Keratinocyte (primary cell): Measurements from ENCODE around the gene STXBP2. TPM values are rescaled to one million over a fixed set of nuclear protein-coding genes. Genes with fewer than 3 reads are reported as not detected.

Experiments
- DNase-seq: peaks from one replicate; pipeline ENCODE4 v3.0.0-alpha.2; 2011; ENCODE audit warnings: low read depth, missing footprints, low spot score
- FAIRE-seq: peaks from 2 replicates; lab custom pipeline; 2011; peaks lifted over from hg19 to GRCh38; lab: Jason Lieb, UNC
- H2AFZ ChIP-seq: 2 replicates; pipeline ENCODE4 v1.6.0; 2012; ENCODE audit warnings: low read length, control low read depth, inconsistent platforms; ENCODE audit not compliant: control insufficient read depth
- H3K27ac ChIP-seq: 2 replicates; pipeline ENCODE4 v1.5.1; 2011; ENCODE audit warnings: low read length; ENCODE audit not compliant: control insufficient read depth, insufficient read depth
- H3K27me3 ChIP-seq: 3 replicates; pipeline ENCODE4 v1.6.0; 2011; ENCODE audit warnings: low read length; ENCODE audit not compliant: control insufficient read depth, insufficient read depth; ENCODE audit errors: extremely low read depth
- H3K36me3 ChIP-seq, 2 experiments: 2 replicates in 1 of 2; 3 replicates in 1 of 2; pipeline ENCODE4 v1.5.1; 2011; ENCODE audit warnings: low read length in 2 of 2, mild to moderate bottlenecking in 1 of 2; ENCODE audit not compliant: control insufficient read depth in 2 of 2, insufficient read depth in 2 of 2; ENCODE audit errors: extremely low read depth in 1 of 2
- H3K4me1 ChIP-seq: 3 replicates; pipeline ENCODE4 v1.5.1; 2011; ENCODE audit warnings: low read length; ENCODE audit not compliant: control insufficient read depth, insufficient read depth; ENCODE audit errors: extremely low read depth
- H3K4me2 ChIP-seq: 3 replicates; pipeline ENCODE4 v1.6.0; 2011; ENCODE audit warnings: low read depth, low read length; ENCODE audit not compliant: control insufficient read depth, insufficient read depth; ENCODE audit errors: extremely low read depth
- H3K4me3 ChIP-seq, 3 experiments: fragments of 200-600 bp in 1 of 3; sonication (generic) in 1 of 3; 2 replicates in 2 of 3; 3 replicates in 1 of 3; pipeline ENCODE4 v1.5.1; 2011 to 2016; ENCODE audit warnings: low read length in 3 of 3, mild to moderate bottlenecking in 3 of 3, control low read depth in 2 of 3, inconsistent platforms in 1 of 3, low read depth in 1 of 3, mixed read lengths in 1 of 3, mixed run types in 1 of 3, moderate library complexity in 1 of 3; ENCODE audit not compliant: control insufficient read depth in 2 of 3, insufficient read depth in 2 of 3; ENCODE audit errors: extremely low read depth in 1 of 3
- H3K79me2 ChIP-seq: 2 replicates; pipeline ENCODE4 v1.6.0; 2012; ENCODE audit warnings: low read length; ENCODE audit not compliant: control insufficient read depth, insufficient read depth
- H3K9ac ChIP-seq: 3 replicates; pipeline ENCODE4 v1.6.0; 2011; ENCODE audit warnings: low read length; ENCODE audit not compliant: control insufficient read depth, insufficient read depth; ENCODE audit errors: extremely low read depth
- H3K9me1 ChIP-seq: 3 replicates; pipeline ENCODE4 v1.6.0; 2011; ENCODE audit warnings: low read length; ENCODE audit not compliant: control insufficient read depth, insufficient read depth; ENCODE audit errors: extremely low read depth
- H3K9me3 ChIP-seq: 2 replicates; pipeline ENCODE4 v1.5.1; 2012; ENCODE audit warnings: low read depth, low read length; ENCODE audit not compliant: control insufficient read depth
- H4K20me1 ChIP-seq: 3 replicates; pipeline ENCODE4 v1.6.0; 2011; ENCODE audit warnings: low read length; ENCODE audit not compliant: control insufficient read depth, insufficient read depth; ENCODE audit errors: extremely low read depth
- CTCF ChIP-seq, 3 experiments: IDR thresholded peaks in 1 of 3; conservative IDR thresholded peaks in 1 of 3; optimal IDR thresholded peaks in 1 of 3; 2 replicates in 2 of 3; 3 replicates in 1 of 3; pipeline versions ENCODE3 to v1.5.1; 2011; ENCODE audit warnings: low read length in 3 of 3, mild to moderate bottlenecking in 3 of 3, moderate library complexity in 2 of 3, control low read depth in 1 of 3, inconsistent platforms in 1 of 3; ENCODE audit not compliant: insufficient read depth in 2 of 3; ENCODE audit errors: extremely low read depth in 1 of 3
- EZH2 ChIP-seq: IDR thresholded peaks from one replicate; pipeline ENCODE4 v1.6.1; 2012; ENCODE audit warnings: inconsistent platforms, mild to moderate bottlenecking, low read length, moderate library complexity
- dilution Hi-C: fragments of 300-500 bp; cut with MboI; formaldehyde crosslinking; loops from one replicate; pipeline ENCODE4 v1.7.0; 2020; ENCODE audit warnings: low sequenced_read_pairs; ENCODE audit not compliant: extremely low pct_ligation_motif_present
- polyA plus RNA-seq, 5 experiments: library from polyadenylated mRNA; depleted of rRNA in 3 of 5; stranded (reverse) in 3 of 5; stranded (forward) in 1 of 5; unstranded in 1 of 5; fragments of >200 nt; gene quantifications; 1 replicate in 1 of 5; 2 replicates in 3 of 5; 3 replicates in 1 of 5; pipeline versions ENCODE4 v1.2.1 to v1.2.3, GENCODE V29; 2011 to 2012; ENCODE audit warnings: missing spikeins in 2 of 5, low read depth in 1 of 5, low replicate concordance in 1 of 5

The STXBP2 gene
- polyA plus RNA-seq, 1 donor (not counting 4 experiments of a cell fraction or from before 2014, with no cell fraction given) = 58.8 TPM

- no peak overlapping the region for H3K4me3 ChIP-seq
- FAIRE-seq (no peak), DNase-seq (no peak)
- no peaks in the 10 kb centered on the region for H3K9me3 ChIP-seq
- H4K20me1 ChIP-seq = peaks cover 8% of the 10 kb centered on the region
- H3K36me3 ChIP-seq = peaks cover 0 to 7% of the 10 kb centered on the region in 2 experiments
- peaks cover 2% of the 10 kb centered on the region for H3K79me2 ChIP-seq
- peaks cover 5% of the 10 kb centered on the region for H3K4me1 ChIP-seq
- H3K27ac ChIP-seq = no peak overlapping the region
- H3K27me3 ChIP-seq = no peaks in the 10 kb centered on the region
- no peak overlapping the region for H2AFZ ChIP-seq
- no peak for TF ChIP-seq CTCF (optimal IDR thresholded peaks at IDR 0.05 in 1 of 3, IDR thresholded peaks at IDR 0.05 in 1 of 3, conservative IDR thresholded peaks at IDR 0.05 in 1 of 3; ENCODE audit: extremely low read depth in 1 of 3, insufficient read depth in 2 of 3, low read length in 3 of 3)
- peaks cover 4% of the 10 kb centered on the region for H3K9me1 ChIP-seq
- dilution Hi-C loops = no loop called here
- H3K4me2 ChIP-seq = no peak overlapping the region
- no peak overlapping the region for H3K9ac ChIP-seq
These were observed 34.5 kb upstream of the STXBP2 start for GRCh38 chr19:7602240-7602934.

- Histone ChIP-seq H3K27ac (no peak overlapping the region), H3K79me2 (peaks cover 2% of the 10 kb centered on the region), H3K9me3 (no peaks in the 10 kb centered on the region), H3K4me3 (no peak overlapping the region), H3K4me2 (no peak overlapping the region), H4K20me1 (peaks cover 2% of the 10 kb centered on the region), H2AFZ (no peak overlapping the region), H3K9me1 (no peaks in the 10 kb centered on the region), H3K27me3 (no peaks in the 10 kb centered on the region), H3K9ac (no peak overlapping the region), H3K4me1 (peaks cover 3% of the 10 kb centered on the region), H3K36me3 (peaks cover 0 to 8% of the 10 kb centered on the region in 2 experiments)
- DNase-seq (no peak), FAIRE-seq (no peak)
- TF ChIP-seq CTCF (optimal IDR thresholded peaks at IDR 0.05 in 1 of 3, IDR thresholded peaks at IDR 0.05 in 1 of 3, conservative IDR thresholded peaks at IDR 0.05 in 1 of 3; ENCODE audit: extremely low read depth in 1 of 3, insufficient read depth in 2 of 3, low read length in 3 of 3) = no peak
- TF ChIP-seq EZH2 = no peak
- dilution Hi-C loops = no loop called here
These were observed 33.9 kb upstream of the STXBP2 start for GRCh38 chr19:7602935-7603497.
